WTC11 (cell line): ENCODE measurements around the gene IQSEC1.

Source experiments
- FOXJ3 ChIP-seq: sonication (generic); formaldehyde crosslinking; IDR thresholded peaks from 2 replicates; pipeline ENCODE4 v1.9.0; 2021; ENCODE audit warnings: missing genetic modification reagents, mild to moderate bottlenecking, borderline replicate concordance
- KAT7 ChIP-seq: sonication (generic); formaldehyde crosslinking; IDR thresholded peaks from 2 replicates; pipeline ENCODE4 v1.8.1; 2023; ENCODE audit warnings: missing genetic modification reagents, mild to moderate bottlenecking, borderline replicate concordance
- TF ChIP-seq, protein P1 (sequence below): sonication (generic); formaldehyde crosslinking; IDR thresholded peaks from 2 replicates; pipeline ENCODE4 v1.8.1; 2023; ENCODE audit warnings: mild to moderate bottlenecking, moderate library complexity, missing genetic modification reagents
- TF ChIP-seq, protein P2 (sequence below): sonication (generic); formaldehyde crosslinking; IDR thresholded peaks from 2 replicates; pipeline ENCODE4 v1.8.1; 2022; ENCODE audit warnings: mild to moderate bottlenecking, moderate library complexity, missing genetic modification reagents
- TF ChIP-seq, protein P3 (sequence below): sonication (generic); formaldehyde crosslinking; IDR thresholded peaks from 2 replicates; pipeline ENCODE4 v1.8.0; 2022; ENCODE audit warnings: mild to moderate bottlenecking, missing genetic modification reagents

DNA sequence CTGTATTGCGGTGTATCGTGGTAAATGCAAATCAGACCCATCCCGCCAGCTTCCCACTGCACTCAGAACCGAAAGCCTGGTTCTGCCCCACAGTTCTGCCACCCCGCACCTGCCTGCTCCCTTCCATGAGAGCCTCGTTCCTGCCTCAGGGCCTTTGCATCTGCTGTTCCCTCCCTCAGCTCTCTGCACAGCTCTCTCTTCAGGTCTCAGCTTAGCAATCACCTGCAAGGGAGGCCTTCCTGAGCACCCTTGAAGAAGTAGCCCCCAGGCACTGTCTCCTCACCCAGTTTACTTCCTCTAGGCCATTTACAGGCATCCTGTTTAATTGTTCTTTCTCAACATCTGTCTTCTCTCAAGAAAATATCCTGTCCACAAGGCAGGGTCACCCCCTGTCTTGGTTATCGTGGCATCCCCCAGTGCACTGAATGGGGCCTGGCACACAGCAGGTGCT is 13.3 kb upstream of the IQSEC1 start:
- TF ChIP-seq, protein P1, sequence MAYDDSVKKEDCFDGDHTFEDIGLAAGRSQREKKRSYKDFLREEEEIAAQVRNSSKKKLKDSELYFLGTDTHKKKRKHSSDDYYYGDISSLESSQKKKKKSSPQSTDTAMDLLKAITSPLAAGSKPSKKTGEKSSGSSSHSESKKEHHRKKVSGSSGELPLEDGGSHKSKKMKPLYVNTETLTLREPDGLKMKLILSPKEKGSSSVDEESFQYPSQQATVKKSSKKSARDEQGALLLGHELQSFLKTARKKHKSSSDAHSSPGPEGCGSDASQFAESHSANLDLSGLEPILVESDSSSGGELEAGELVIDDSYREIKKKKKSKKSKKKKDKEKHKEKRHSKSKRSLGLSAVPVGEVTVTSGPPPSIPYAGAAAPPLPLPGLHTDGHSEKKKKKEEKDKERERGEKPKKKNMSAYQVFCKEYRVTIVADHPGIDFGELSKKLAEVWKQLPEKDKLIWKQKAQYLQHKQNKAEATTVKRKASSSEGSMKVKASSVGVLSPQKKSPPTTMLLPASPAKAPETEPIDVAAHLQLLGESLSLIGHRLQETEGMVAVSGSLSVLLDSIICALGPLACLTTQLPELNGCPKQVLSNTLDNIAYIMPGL (CRISPR knock-in tag): no peak
- TF ChIP-seq, protein P2, sequence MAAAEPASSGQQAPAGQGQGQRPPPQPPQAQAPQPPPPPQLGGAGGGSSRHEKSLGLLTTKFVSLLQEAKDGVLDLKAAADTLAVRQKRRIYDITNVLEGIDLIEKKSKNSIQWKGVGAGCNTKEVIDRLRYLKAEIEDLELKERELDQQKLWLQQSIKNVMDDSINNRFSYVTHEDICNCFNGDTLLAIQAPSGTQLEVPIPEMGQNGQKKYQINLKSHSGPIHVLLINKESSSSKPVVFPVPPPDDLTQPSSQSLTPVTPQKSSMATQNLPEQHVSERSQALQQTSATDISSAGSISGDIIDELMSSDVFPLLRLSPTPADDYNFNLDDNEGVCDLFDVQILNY (CRISPR knock-in tag): no peak
- TF ChIP-seq, protein P3, sequence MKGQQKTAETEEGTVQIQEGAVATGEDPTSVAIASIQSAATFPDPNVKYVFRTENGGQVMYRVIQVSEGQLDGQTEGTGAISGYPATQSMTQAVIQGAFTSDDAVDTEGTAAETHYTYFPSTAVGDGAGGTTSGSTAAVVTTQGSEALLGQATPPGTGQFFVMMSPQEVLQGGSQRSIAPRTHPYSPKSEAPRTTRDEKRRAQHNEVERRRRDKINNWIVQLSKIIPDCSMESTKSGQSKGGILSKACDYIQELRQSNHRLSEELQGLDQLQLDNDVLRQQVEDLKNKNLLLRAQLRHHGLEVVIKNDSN (CRISPR knock-in tag): no peak
- TF ChIP-seq KAT7: no peak
- no peak for TF ChIP-seq FOXJ3 (CRISPR knock-in tag)
